Mononuclear cell (primary cell): ENCODE data around the gene ATF3. TPM values are rescaled to one million over a fixed set of nuclear protein-coding genes. Genes with fewer than 3 reads are reported as not detected.

ENCODE experiments used
- H3K27me3 ChIP-seq: 2 replicates; pipeline ENCODE4 v1.6.0; 2011; ENCODE audit warnings: low read length, control low read depth; ENCODE audit not compliant: insufficient read depth
- H3K4me1 ChIP-seq: 2 replicates; pipeline ENCODE4 v1.5.1; 2011; ENCODE audit warnings: mild to moderate bottlenecking, low read length, control low read depth; ENCODE audit not compliant: insufficient read depth
- H3K4me3 ChIP-seq: 2 replicates; pipeline ENCODE4 v1.5.1; 2011; ENCODE audit warnings: mild to moderate bottlenecking, low read length, moderate library complexity
- H3K9me3 ChIP-seq: 2 replicates; pipeline ENCODE4 v1.5.1; 2011; ENCODE audit warnings: low read depth, mild to moderate bottlenecking, control low read depth, low read length
- total RNA-seq: library from RNA; depleted of rRNA; stranded (reverse); fragments of >200 nt; gene quantifications from one replicate; pipeline ENCODE4 v1.2.3, GENCODE V29; 2012

The ATF3 gene
- total RNA-seq, 1 donor = 53.6 TPM

- no peaks in the 10 kb centered on the region for H3K9me3 ChIP-seq
- peaks cover 34% of the 10 kb centered on the region for H3K4me1 ChIP-seq
- H3K27me3 ChIP-seq = peaks cover 45% of the 10 kb centered on the region
- H3K4me3 ChIP-seq = no peak overlapping the region
Measured at GRCh38 chr1:212610575-212610967, 2.0 kb downstream of the ATF3 start.

GRCh38 chr1:212611000-212611948 is 2.7 kb downstream of the ATF3 start:
- Histone ChIP-seq H3K9me3 (no peaks in the 10 kb centered on the region), H3K4me1 (peaks cover 34% of the 10 kb centered on the region), H3K27me3 (peaks cover 38% of the 10 kb centered on the region), H3K4me3 (no peak overlapping the region)

GRCh38 chr1:212612041-212612961 is 3.7 kb downstream of the ATF3 start:
- Histone ChIP-seq H3K9me3 (no peaks in the 10 kb centered on the region), H3K27me3 (peaks cover 28% of the 10 kb centered on the region), H3K4me1 (peaks cover 26% of the 10 kb centered on the region), H3K4me3 (no peak overlapping the region)

- peaks cover 20% of the 10 kb centered on the region for H3K27me3 ChIP-seq
- peaks cover 16% of the 10 kb centered on the region for H3K4me1 ChIP-seq
- H3K4me3 ChIP-seq = no peak overlapping the region
- no peaks in the 10 kb centered on the region for H3K9me3 ChIP-seq
Measured at GRCh38 chr1:212613440-212614335, 5.1 kb downstream of the ATF3 start.

- Histone ChIP-seq H3K27me3 (peaks cover 18% of the 10 kb centered on the region), H3K4me3 (no peak overlapping the region), H3K4me1 (peaks cover 13% of the 10 kb centered on the region), H3K9me3 (no peaks in the 10 kb centered on the region)
Measured at GRCh38 chr1:212614453-212615200, 6.1 kb downstream of the ATF3 start.

GRCh38 chr1:212615201-212615470 is 6.6 kb downstream of the ATF3 start:
- H3K9me3 ChIP-seq = no peaks in the 10 kb centered on the region
- H3K27me3 ChIP-seq = peaks cover 13% of the 10 kb centered on the region
- H3K4me3 ChIP-seq = no peak overlapping the region
- H3K4me1 ChIP-seq = peaks cover 8% of the 10 kb centered on the region

- Histone ChIP-seq H3K27me3 (no peaks in the 10 kb centered on the region), H3K4me1 (peaks cover 7% of the 10 kb centered on the region), H3K9me3 (no peaks in the 10 kb centered on the region), H3K4me3 (no peak overlapping the region)
Measured at GRCh38 chr1:212618466-212619210, 10.1 kb downstream of the ATF3 start.

- H3K4me1 ChIP-seq = no peaks in the 10 kb centered on the region
- no peaks in the 10 kb centered on the region for H3K9me3 ChIP-seq
- no peak overlapping the region for H3K4me3 ChIP-seq
- no peaks in the 10 kb centered on the region for H3K27me3 ChIP-seq
Measured at GRCh38 chr1:212620293-212620692, 11.7 kb downstream of the ATF3 start.

GRCh38 chr1:212621043-212621948 is 12.7 kb downstream of the ATF3 start:
- H3K4me1 ChIP-seq = no peaks in the 10 kb centered on the region
- H3K4me3 ChIP-seq = no peak overlapping the region
- H3K9me3 ChIP-seq = no peaks in the 10 kb centered on the region
- no peaks in the 10 kb centered on the region for H3K27me3 ChIP-seq

- Histone ChIP-seq H3K4me1 (no peaks in the 10 kb centered on the region), H3K27me3 (no peaks in the 10 kb centered on the region), H3K4me3 (no peak overlapping the region), H3K9me3 (no peaks in the 10 kb centered on the region)
Measured at GRCh38 chr1:212621949-212622305, 13.4 kb downstream of the ATF3 start.

- Histone ChIP-seq H3K4me3 (no peak overlapping the region), H3K9me3 (no peaks in the 10 kb centered on the region), H3K4me1 (no peaks in the 10 kb centered on the region), H3K27me3 (no peaks in the 10 kb centered on the region)
Measured at GRCh38 chr1:212622467-212622866, 13.9 kb downstream of the ATF3 start.

- no peaks in the 10 kb centered on the region for H3K4me1 ChIP-seq
- H3K9me3 ChIP-seq = no peaks in the 10 kb centered on the region
- H3K27me3 ChIP-seq = no peaks in the 10 kb centered on the region
Measured at GRCh38 chr1:212622906-212623305, 14.3 kb downstream of the ATF3 start.

GRCh38 chr1:212623603-212624002 is 15.0 kb downstream of the ATF3 start:
- H3K4me3 ChIP-seq = no peak overlapping the region
- no peaks in the 10 kb centered on the region for H3K4me1 ChIP-seq
- H3K27me3 ChIP-seq = no peaks in the 10 kb centered on the region
- no peaks in the 10 kb centered on the region for H3K9me3 ChIP-seq

More at GRCh38 chr1:212622906-212623305, 14.3 kb downstream of the ATF3 start:
- H3K4me3 ChIP-seq = no peak overlapping the region
